NCI-H748 (cell line): ENCODE results near the gene MALAT1.

Experiments
- DNase-seq: peaks from one replicate; lab custom pipeline; 2025; ENCODE audit not compliant: unreplicated experiment; lab: John Stamatoyannopoulos, UW

MALAT1 gene

GRCh38 chr11:65478388-65479183, 20.3 kb upstream of the MALAT1 start:
- DNase-seq, result no peak

- no peak for DNase-seq
Observed at GRCh38 chr11:65479184-65480145, 19.4 kb upstream of the MALAT1 start.

GRCh38 chr11:65482306-65482850, 16.5 kb upstream of the MALAT1 start:
- DNase-seq, result no peak

GRCh38 chr11:65485920-65486219, 13.0 kb upstream of the MALAT1 start:
- no peak for DNase-seq

- DNase-seq, result no peak
Observed at GRCh38 chr11:65486570-65487466, 12.0 kb upstream of the MALAT1 start.

- DNase-seq, result peak; percentile 100
Observed at GRCh38 chr11:65487467-65488272, 11.2 kb upstream of the MALAT1 start.

GRCh38 chr11:65488273-65489034, 10.4 kb upstream of the MALAT1 start:
- DNase-seq, result no peak

GRCh38 chr11:65489035-65489705, 9.7 kb upstream of the MALAT1 start:
- no peak for DNase-seq

- no peak for DNase-seq
Observed at GRCh38 chr11:65489706-65490320, 9.0 kb upstream of the MALAT1 start.

GRCh38 chr11:65491163-65491465, 7.7 kb upstream of the MALAT1 start:
- no peak for DNase-seq

- DNase-seq, result peak; percentile 94
Observed at GRCh38 chr11:65491614-65492386, 7.0 kb upstream of the MALAT1 start.

- no peak for DNase-seq
Observed at GRCh38 chr11:65492387-65492636, 6.5 kb upstream of the MALAT1 start.

- DNase-seq, result no peak
Observed at GRCh38 chr11:65492637-65493366, 6.0 kb upstream of the MALAT1 start.

GRCh38 chr11:65493367-65494176, 5.3 kb upstream of the MALAT1 start:
- no peak for DNase-seq

GRCh38 chr11:65496304-65497140, 2.3 kb upstream of the MALAT1 start:
- DNase-seq, result peak; percentile 53
